Neutrophil (primary cell): ENCODE data around the gene AQP1.

Experiments
- H3K27ac ChIP-seq: fragments of 200-600 bp; sonication (generic); 2 replicates; pipeline ENCODE4 v1.5.1; 2016; ENCODE audit warnings: mild to moderate bottlenecking, moderate library complexity
- H3K27me3 ChIP-seq: fragments of 200-600 bp; sonication (generic); 2 replicates; pipeline ENCODE4 v1.6.0; 2016; ENCODE audit warnings: mild to moderate bottlenecking
- H3K36me3 ChIP-seq: fragments of 200-600 bp; sonication (generic); 2 replicates; pipeline ENCODE4 v1.5.1; 2017
- H3K4me1 ChIP-seq, 2 experiments: fragments of 200-600 bp in 1 of 2; sonication (generic) in 1 of 2; 1 replicate in 1 of 2; 2 replicates in 1 of 2; pipeline versions ENCODE4 v1.5.1 to v1.6.1; 2013 to 2016; ENCODE audit warnings: low read depth in 1 of 2, low read length in 1 of 2, mild to moderate bottlenecking in 1 of 2, moderate library complexity in 1 of 2; ENCODE audit not compliant: control insufficient read depth in 1 of 2, insufficient read depth in 1 of 2
- H3K4me3 ChIP-seq, 2 experiments: fragments of 200-600 bp in 1 of 2; sonication (generic) in 1 of 2; 1 replicate in 1 of 2; 2 replicates in 1 of 2; pipeline ENCODE4 v1.5.1; 2013 to 2016; ENCODE audit warnings: low read depth in 1 of 2, low read length in 1 of 2, mild to moderate bottlenecking in 1 of 2, moderate library complexity in 1 of 2
- H3K9me3 ChIP-seq: fragments of 200-600 bp; sonication (generic); 2 replicates; pipeline ENCODE4 v1.5.1; 2016
- CTCF ChIP-seq: fragments of 200-600 bp; sonication (generic); IDR thresholded peaks from 2 replicates; pipeline ENCODE4 v1.5.1; 2016; ENCODE audit warnings: antibody characterized with exemption

Gene AQP1

GRCh38 chr7:30894009-30894408 is 17.6 kb upstream of the AQP1 start:
- Histone ChIP-seq H3K4me1 (no peaks in the 10 kb centered on the region), H3K9me3 (no peaks in the 10 kb centered on the region), H3K27ac (no peak overlapping the region), H3K4me3 (no peak overlapping the region), H3K36me3 (no peaks in the 10 kb centered on the region), H3K27me3 (no peaks in the 10 kb centered on the region)
- no peak for TF ChIP-seq CTCF

DNA sequence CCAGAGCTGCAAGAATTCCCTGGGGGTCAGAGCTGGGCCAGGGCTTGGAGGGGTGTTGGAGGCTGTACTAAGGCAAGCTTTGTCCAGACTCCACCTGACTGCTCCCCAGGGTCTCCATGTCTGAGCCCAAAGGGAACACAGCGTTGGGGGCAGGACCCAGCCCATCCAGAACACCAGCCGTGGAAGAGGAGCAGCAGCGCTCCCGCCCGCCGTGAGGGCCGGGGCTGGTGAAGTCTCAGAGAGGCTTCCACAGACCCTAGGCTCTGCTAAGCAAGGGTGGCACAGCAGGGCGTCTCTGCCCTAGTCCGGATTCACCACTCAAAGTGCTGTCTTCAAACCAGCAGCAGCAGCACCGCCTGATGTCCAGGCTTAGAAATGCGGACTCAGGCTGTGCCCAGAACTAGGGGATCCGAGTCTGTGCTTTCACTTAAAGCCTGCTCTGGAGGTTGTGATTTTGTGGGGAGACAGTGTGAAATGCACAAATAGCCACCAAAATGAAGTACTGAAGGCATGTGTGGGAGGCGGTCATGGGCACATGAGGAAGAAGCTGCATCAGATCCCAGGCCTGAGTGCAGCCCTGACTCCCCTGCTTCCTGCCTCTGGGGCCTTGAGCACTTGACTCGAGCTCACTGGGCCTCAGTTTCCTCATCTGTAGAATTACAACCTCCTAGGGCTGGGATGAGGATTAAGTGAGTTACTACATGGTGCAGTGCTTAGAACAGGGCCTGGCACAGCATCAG is 16.6 kb upstream of the AQP1 start:
- TF ChIP-seq CTCF, result no peak
- Histone ChIP-seq H3K4me3 (no peak overlapping the region), H3K27me3 (no peaks in the 10 kb centered on the region), H3K27ac (no peak overlapping the region), H3K9me3 (no peaks in the 10 kb centered on the region), H3K36me3 (no peaks in the 10 kb centered on the region), H3K4me1 (no peaks in the 10 kb centered on the region)

- Histone ChIP-seq H3K27me3 (no peaks in the 10 kb centered on the region), H3K27ac (no peak overlapping the region), H3K4me1 (no peaks in the 10 kb centered on the region), H3K4me3 (no peak overlapping the region), H3K36me3 (no peaks in the 10 kb centered on the region), H3K9me3 (no peaks in the 10 kb centered on the region)
- no peak for TF ChIP-seq CTCF
Observed at GRCh38 chr7:30896036-30896435, 15.6 kb upstream of the AQP1 start.

DNA sequence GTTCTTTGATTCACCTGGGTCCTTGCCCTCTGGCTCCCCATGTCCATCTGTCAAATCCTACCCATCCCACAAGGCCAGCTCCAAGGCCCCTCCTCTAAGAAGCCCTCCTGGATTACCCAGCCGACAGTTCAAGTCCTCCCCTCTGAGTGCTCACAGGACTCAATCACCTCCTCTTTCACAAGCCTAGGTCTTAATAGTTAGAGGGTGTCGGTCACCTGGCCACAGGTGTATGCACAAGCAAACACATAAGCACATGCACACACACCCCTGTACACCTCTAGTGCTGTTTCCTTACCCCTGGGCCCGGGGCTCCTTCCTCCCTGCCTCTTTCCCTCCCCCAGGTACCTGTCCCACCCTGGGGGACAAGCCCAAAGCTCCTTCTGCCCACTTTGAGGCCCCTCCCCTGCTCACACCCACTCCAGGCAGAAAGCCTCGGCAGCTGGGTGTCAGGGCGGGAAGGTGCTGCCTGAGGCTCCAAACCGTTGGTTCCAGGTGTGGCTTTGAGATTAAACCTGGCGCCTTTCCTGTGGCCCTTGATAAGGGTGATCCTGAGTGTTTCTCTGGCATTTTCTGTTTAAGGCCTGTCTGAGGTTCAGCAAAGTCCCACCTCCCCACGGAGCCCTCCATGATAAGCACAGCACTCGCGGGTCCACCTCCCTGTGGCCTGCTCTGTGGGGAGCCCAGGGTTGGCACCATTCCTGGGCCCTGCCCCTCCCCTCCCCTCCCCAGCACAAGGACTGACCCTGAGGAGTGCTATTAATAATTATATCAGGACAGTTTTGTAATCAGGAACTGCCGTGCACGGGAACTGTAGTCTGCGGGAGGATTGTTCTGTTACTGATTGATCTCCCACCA is 14.6 kb upstream of the AQP1 start:
- H3K4me1 ChIP-seq, result no peaks in the 10 kb centered on the region

DNA sequence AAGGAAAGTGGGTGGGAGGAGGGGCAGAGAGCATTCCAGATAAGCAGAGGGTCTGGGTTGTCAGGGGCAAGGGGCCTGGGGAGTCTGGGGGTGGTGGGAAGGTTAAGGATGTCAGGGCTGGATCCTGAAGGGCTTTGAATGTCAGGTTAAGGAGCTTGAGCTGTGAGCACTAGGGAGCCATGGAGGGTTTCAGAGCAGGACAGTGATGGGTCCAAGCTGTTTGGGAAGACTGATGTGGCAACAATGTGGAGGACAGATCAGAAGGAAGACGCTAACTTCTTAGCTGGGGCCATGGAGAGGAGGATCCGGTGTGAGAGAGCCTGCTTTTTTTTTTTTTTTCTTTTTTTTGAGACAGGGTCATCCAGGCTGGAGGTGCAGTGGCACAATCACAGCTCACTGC is 13.9 kb upstream of the AQP1 start:
- Histone ChIP-seq H3K4me3 (no peak overlapping the region), H3K4me1 (no peaks in the 10 kb centered on the region), H3K36me3 (no peaks in the 10 kb centered on the region), H3K27ac (no peak overlapping the region), H3K9me3 (no peaks in the 10 kb centered on the region), H3K27me3 (no peaks in the 10 kb centered on the region)
- TF ChIP-seq CTCF, result no peak

More for the DNA sequence above, 14.6 kb upstream of the AQP1 start:
- no peaks in the 10 kb centered on the region for H3K36me3 ChIP-seq
- no peak for TF ChIP-seq CTCF
- no peaks in the 10 kb centered on the region for H3K9me3 ChIP-seq
- no peak overlapping the region for H3K27ac ChIP-seq
- H3K4me3 ChIP-seq, result no peak overlapping the region
- no peaks in the 10 kb centered on the region for H3K27me3 ChIP-seq
